Neural cell (in vitro differentiated cells): ENCODE results near the gene GABRB2. TPM values are rescaled to one million over a fixed set of nuclear protein-coding genes. Genes with fewer than 3 reads are reported as not detected.

Source experiments
- H2AFZ ChIP-seq: fragments of 200-600, 300-800 bp; sonication (generic), shearing (Covaris generic); 2 replicates; pipeline ENCODE4 v1.6.0; 2014; ENCODE audit warnings: low read depth, mild to moderate bottlenecking, antibody characterized with exemption, low read length, moderate library complexity
- H3F3A ChIP-seq: fragments of 200-600 bp; shearing (Covaris generic); 2 replicates; pipeline ENCODE4 v1.6.1; 2016; ENCODE audit warnings: mild to moderate bottlenecking, moderate library complexity, mixed read lengths, antibody characterized with exemption, low read length; ENCODE audit not compliant: insufficient read depth, poor library complexity, severe bottlenecking
- H3K27ac ChIP-seq: fragments of 200-600, 300-800 bp; sonication (generic), shearing (Covaris generic); 2 replicates; pipeline ENCODE4 v1.5.1; 2014; ENCODE audit warnings: mild to moderate bottlenecking, low read length, moderate library complexity
- H3K27me3 ChIP-seq: fragments of 300-800, 200-600 bp; sonication (generic), shearing (Covaris generic); 2 replicates; pipeline ENCODE4 v1.6.0; 2014; ENCODE audit warnings: mild to moderate bottlenecking, low read depth, low read length, moderate library complexity; ENCODE audit not compliant: insufficient read depth
- H3K36me3 ChIP-seq: fragments of 300-800, 200-600 bp; sonication (generic), shearing (Covaris generic); 2 replicates; pipeline ENCODE4 v1.5.1; 2014; ENCODE audit warnings: mild to moderate bottlenecking, antibody characterized with exemption, low read length, moderate library complexity; ENCODE audit not compliant: insufficient read depth
- H3K4me2 ChIP-seq: fragments of 300-800, 200-600 bp; sonication (generic), shearing (Covaris generic); 2 replicates; pipeline ENCODE4 v1.6.0; 2014; ENCODE audit warnings: mild to moderate bottlenecking, low read length
- H3K4me3 ChIP-seq: fragments of 300-800, 200-600 bp; sonication (generic), shearing (Covaris generic); 2 replicates; pipeline ENCODE4 v1.5.1; 2014; ENCODE audit warnings: mild to moderate bottlenecking, low read length, moderate library complexity
- H3K79me2 ChIP-seq: fragments of 200-600 bp; shearing (Covaris generic); replicated peaks from 2 replicates; pipeline ENCODE4 v1.6.0; 2014; ENCODE audit warnings: mild to moderate bottlenecking, low read length, moderate library complexity; ENCODE audit not compliant: insufficient read depth
- H3K9ac ChIP-seq: fragments of 300-800, 200-600 bp; sonication (generic), shearing (Covaris generic); 2 replicates; pipeline ENCODE4 v1.6.1; 2016; ENCODE audit warnings: mild to moderate bottlenecking, low read length, mixed read lengths
- H3K9me2 ChIP-seq: fragments of 200-600 bp; shearing (Covaris generic); 2 replicates; pipeline ENCODE4 v1.6.1; 2016; ENCODE audit warnings: mild to moderate bottlenecking, low read length, mixed read lengths; ENCODE audit not compliant: insufficient read depth
- H3K9me3 ChIP-seq: fragments of 200-600, 300-800 bp; sonication (generic), shearing (Covaris generic); 2 replicates; pipeline ENCODE4 v1.6.1; 2016; ENCODE audit warnings: mild to moderate bottlenecking, mixed run types, low read length, moderate library complexity, mixed read lengths
- H4K20me1 ChIP-seq: fragments of 200-600 bp; shearing (Covaris generic); 2 replicates; pipeline ENCODE4 v1.6.1; 2016; ENCODE audit warnings: mild to moderate bottlenecking, mixed run types; ENCODE audit not compliant: insufficient read depth
- CTCF ChIP-seq: fragments of 450-650 bp; IDR thresholded peaks from 2 replicates; pipeline ENCODE4 v1.5.1; 2014; ENCODE audit warnings: antibody characterized with exemption, mild to moderate bottlenecking, moderate library complexity; ENCODE audit not compliant: poor library complexity, severe bottlenecking
- EZH2 ChIP-seq: fragments of 200-600, 300-800 bp; shearing (Covaris generic), sonication (generic); IDR thresholded peaks from 2 replicates; pipeline ENCODE4 v1.6.1; 2014; ENCODE audit warnings: antibody characterized with exemption, low read length, borderline replicate concordance, mild to moderate bottlenecking; ENCODE audit not compliant: insufficient read depth, poor library complexity, severe bottlenecking
- MXI1 ChIP-seq: fragments of 450-650 bp; conservative IDR thresholded peaks from 2 replicates; pipeline ENCODE4 v1.6.1; 2014; ENCODE audit warnings: antibody characterized with exemption, mild to moderate bottlenecking; ENCODE audit not compliant: poor library complexity, severe bottlenecking
- POLR2AphosphoS5 ChIP-seq: IDR thresholded peaks from 2 replicates; pipeline ENCODE4 v1.6.1; 2012
- RAD21 ChIP-seq: fragments of 450-650 bp; conservative IDR thresholded peaks from 2 replicates; pipeline ENCODE4 v1.6.1; 2014; ENCODE audit warnings: antibody characterized with exemption, mild to moderate bottlenecking, moderate library complexity
- REST ChIP-seq: IDR thresholded peaks from 2 replicates; pipeline ENCODE4 v1.6.1; 2012; ENCODE audit warnings: borderline replicate concordance
- SMC3 ChIP-seq: fragments of 450-650 bp; conservative IDR thresholded peaks from 2 replicates; pipeline ENCODE4 v1.6.1; 2014; ENCODE audit warnings: antibody characterized with exemption, mild to moderate bottlenecking, moderate library complexity; ENCODE audit not compliant: poor library complexity
- TAF1 ChIP-seq: IDR thresholded peaks from 2 replicates; pipeline ENCODE4 v1.6.1; 2012; ENCODE audit warnings: low read depth
- polyA plus RNA-seq: library from polyadenylated mRNA; depleted of rRNA; stranded (reverse); fragments of >200 nt; gene quantifications from 2 replicates; pipeline ENCODE4 v1.2.3, GENCODE V29; 2014

The GABRB2 gene
- polyA plus RNA-seq, 1 donor from 2014 or later = 106 TPM

- peaks cover 2% of the 10 kb centered on the region for H3K9me3 ChIP-seq
- no peaks in the 10 kb centered on the region for H4K20me1 ChIP-seq
- no peak overlapping the region for H3K27ac ChIP-seq
- no peak overlapping the region for H3K4me2 ChIP-seq
- H3F3A ChIP-seq = no peaks in the 10 kb centered on the region
- H3K27me3 ChIP-seq = no peaks in the 10 kb centered on the region
- no peaks in the 10 kb centered on the region for H3K36me3 ChIP-seq
- H3K4me3 ChIP-seq = no peak overlapping the region
- no peak overlapping the region for H3K9ac ChIP-seq
- no peaks in the 10 kb centered on the region for H3K79me2 ChIP-seq
- no peak overlapping the region for H2AFZ ChIP-seq
- no peaks in the 10 kb centered on the region for H3K9me2 ChIP-seq
- TF ChIP-seq EZH2 = no peak
- TF ChIP-seq REST = no peak
- TF ChIP-seq TAF1 = no peak
- no peak for TF ChIP-seq POLR2AphosphoS5
- no peak for TF ChIP-seq CTCF
- no peak for TF ChIP-seq RAD21
Observed at GRCh38 chr5:161269125-161269524, 277.4 kb downstream of the GABRB2 start.

GRCh38 chr5:161266954-161267353 is 279.6 kb downstream of the GABRB2 start:
- H2AFZ ChIP-seq = no peak overlapping the region
- peaks cover 2% of the 10 kb centered on the region for H3K9me3 ChIP-seq
- TF ChIP-seq SMC3 (no peak), REST (no peak), EZH2 (no peak), CTCF (no peak), MXI1 (no peak)
- no peaks in the 10 kb centered on the region for H3K9me2 ChIP-seq
- no peak overlapping the region for H3K9ac ChIP-seq
- no peaks in the 10 kb centered on the region for H3K79me2 ChIP-seq
- no peak overlapping the region for H3K4me2 ChIP-seq
- no peaks in the 10 kb centered on the region for H3K36me3 ChIP-seq
- H3K27me3 ChIP-seq = no peaks in the 10 kb centered on the region
- no peaks in the 10 kb centered on the region for H3F3A ChIP-seq
- H4K20me1 ChIP-seq = no peaks in the 10 kb centered on the region
- H3K4me3 ChIP-seq = no peak overlapping the region
- H3K27ac ChIP-seq = no peak overlapping the region
